WTC11 (cell line): ENCODE data around the gene RNF152.
"Not testable (repeated sequence)": the region's sequence is repeated elsewhere in the genome, so short reads cannot be mapped to it uniquely, and the experiment has no call there.

ENCODE experiments used
- CREB1 ChIP-seq: sonication (generic); formaldehyde crosslinking; IDR thresholded peaks from 2 replicates; pipeline ENCODE4 v1.8.0; 2023; ENCODE audit warnings: mild to moderate bottlenecking, missing genetic modification reagents
- CTCF ChIP-seq: fragments of 200-600 bp; IDR thresholded peaks from 2 replicates; pipeline ENCODE4 v1.8.0; 2022; ENCODE audit warnings: antibody characterized with exemption
- E2F4 ChIP-seq: sonication (generic); formaldehyde crosslinking; IDR thresholded peaks from 2 replicates; pipeline ENCODE4 v1.8.1; 2022; ENCODE audit warnings: low read depth, mild to moderate bottlenecking, moderate library complexity, missing genetic modification reagents, borderline replicate concordance
- KAT7 ChIP-seq: sonication (generic); formaldehyde crosslinking; IDR thresholded peaks from 2 replicates; pipeline ENCODE4 v1.8.1; 2023; ENCODE audit warnings: missing genetic modification reagents, mild to moderate bottlenecking, borderline replicate concordance
- RELA ChIP-seq: sonication (generic); formaldehyde crosslinking; IDR thresholded peaks from 2 replicates; pipeline ENCODE4 v1.8.1; 2022; ENCODE audit warnings: missing genetic modification reagents, mild to moderate bottlenecking, borderline replicate concordance
- ZNF263 ChIP-seq: sonication (generic); formaldehyde crosslinking; IDR thresholded peaks from 2 replicates; pipeline ENCODE4 v1.8.1; 2022; ENCODE audit warnings: low read depth, mild to moderate bottlenecking, moderate library complexity, missing genetic modification reagents
- ZNF425 ChIP-seq: fragments of 250-450 bp; sonication (Bioruptor Pico); conservative IDR thresholded peaks from 2 replicates; pipeline ENCODE4 v1.9.0; 2021; ENCODE audit warnings: mild to moderate bottlenecking
- TF ChIP-seq, protein P1 (sequence below): sonication (generic); formaldehyde crosslinking; IDR thresholded peaks from 2 replicates; pipeline ENCODE4 v1.8.0; 2023; ENCODE audit warnings: missing genetic modification reagents
- TF ChIP-seq, protein P2 (sequence below): sonication (generic); formaldehyde crosslinking; IDR thresholded peaks from 2 replicates; pipeline ENCODE4 v1.8.0; 2022; ENCODE audit warnings: mild to moderate bottlenecking, missing genetic modification reagents

- TF ChIP-seq KAT7 (CRISPR knock-in tag); E2F4 (CRISPR knock-in tag); ZNF425 (CRISPR knock-in tag); CTCF; RELA (CRISPR knock-in tag); ZNF263 (CRISPR knock-in tag); CREB1 (CRISPR knock-in tag): not testable (repeated sequence)
- TF ChIP-seq, protein P1, sequence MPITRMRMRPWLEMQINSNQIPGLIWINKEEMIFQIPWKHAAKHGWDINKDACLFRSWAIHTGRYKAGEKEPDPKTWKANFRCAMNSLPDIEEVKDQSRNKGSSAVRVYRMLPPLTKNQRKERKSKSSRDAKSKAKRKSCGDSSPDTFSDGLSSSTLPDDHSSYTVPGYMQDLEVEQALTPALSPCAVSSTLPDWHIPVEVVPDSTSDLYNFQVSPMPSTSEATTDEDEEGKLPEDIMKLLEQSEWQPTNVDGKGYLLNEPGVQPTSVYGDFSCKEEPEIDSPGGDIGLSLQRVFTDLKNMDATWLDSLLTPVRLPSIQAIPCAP, result not testable (repeated sequence)
- TF ChIP-seq, protein P2, sequence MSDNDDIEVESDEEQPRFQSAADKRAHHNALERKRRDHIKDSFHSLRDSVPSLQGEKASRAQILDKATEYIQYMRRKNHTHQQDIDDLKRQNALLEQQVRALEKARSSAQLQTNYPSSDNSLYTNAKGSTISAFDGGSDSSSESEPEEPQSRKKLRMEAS (CRISPR knock-in tag), result not testable (repeated sequence)
Measured at GRCh38 chr18:61776201-61776600, 116.6 kb downstream of the RNF152 start.
